Glomerular endothelial cell (primary cell): ENCODE data around the gene TMPRSS7. TPM values are rescaled to one million over a fixed set of nuclear protein-coding genes. Genes with fewer than 3 reads are reported as not detected.
"Not testable (repeated sequence)": the region's sequence is repeated elsewhere in the genome, so short reads cannot be mapped to it uniquely, and the experiment has no call there.

Source experiments
- DNase-seq: peaks from one replicate; pipeline ENCODE4 v3.0.0-alpha.2; 2011; ENCODE audit warnings: low read depth, low spot score; ENCODE audit errors: extremely low read depth
- total RNA-seq: library from RNA; depleted of rRNA; stranded (reverse); fragments of >200 nt; gene quantifications from 2 replicates; pipeline ENCODE4 v1.2.3, GENCODE V29; 2015

The TMPRSS7 gene
- total RNA-seq, 1 donor from 2014 or later: not detected

GRCh38 chr3:112056451-112056929, 22.0 kb downstream of the TMPRSS7 start:
- DNase-seq: no peak

DNA sequence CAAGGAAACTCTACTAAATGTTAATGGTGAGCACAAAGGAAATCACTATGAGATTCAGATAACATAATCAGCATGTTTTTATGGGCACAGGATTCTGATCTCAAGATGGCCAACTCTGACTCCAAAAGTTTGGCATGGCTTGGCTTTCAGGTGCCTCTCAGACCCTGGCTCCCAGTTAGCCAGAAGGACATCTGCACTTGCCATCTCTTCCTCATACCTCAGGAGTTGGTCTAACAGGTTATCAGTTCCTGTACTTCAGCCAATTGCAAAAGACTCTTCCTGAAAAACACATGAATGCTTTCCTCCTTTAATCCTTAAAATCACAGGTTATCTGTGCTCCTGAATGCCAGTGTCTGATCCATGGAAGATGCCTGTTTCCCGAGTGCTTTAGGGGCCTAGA, 25.0 kb downstream of the TMPRSS7 start:
- DNase-seq: no peak

DNA sequence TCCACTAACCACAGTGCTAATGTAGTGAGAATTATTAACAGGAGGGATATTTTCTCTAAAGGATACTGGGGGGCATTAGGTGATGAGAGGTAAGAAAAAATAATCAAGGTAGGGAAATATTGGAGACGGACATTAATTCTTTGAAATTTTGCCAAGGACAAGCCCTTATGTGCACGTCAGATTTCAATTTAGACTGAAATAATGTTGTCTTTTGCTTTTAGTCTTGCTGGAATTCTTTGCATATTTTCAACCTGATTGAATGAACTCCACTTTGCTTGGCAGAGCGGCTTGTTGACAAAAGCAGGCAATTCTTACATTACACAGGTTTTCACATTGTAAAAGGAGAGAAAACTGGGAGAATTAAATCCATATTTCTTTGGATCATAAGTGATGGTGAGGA, 26.6 kb downstream of the TMPRSS7 start:
- no peak for DNase-seq

GRCh38 chr3:112072387-112073060, 38.0 kb downstream of the TMPRSS7 start:
- not testable (repeated sequence) for DNase-seq

- DNase-seq: no peak
These were observed 39.5 kb downstream of the TMPRSS7 start for GRCh38 chr3:112074006-112074405.

DNA sequence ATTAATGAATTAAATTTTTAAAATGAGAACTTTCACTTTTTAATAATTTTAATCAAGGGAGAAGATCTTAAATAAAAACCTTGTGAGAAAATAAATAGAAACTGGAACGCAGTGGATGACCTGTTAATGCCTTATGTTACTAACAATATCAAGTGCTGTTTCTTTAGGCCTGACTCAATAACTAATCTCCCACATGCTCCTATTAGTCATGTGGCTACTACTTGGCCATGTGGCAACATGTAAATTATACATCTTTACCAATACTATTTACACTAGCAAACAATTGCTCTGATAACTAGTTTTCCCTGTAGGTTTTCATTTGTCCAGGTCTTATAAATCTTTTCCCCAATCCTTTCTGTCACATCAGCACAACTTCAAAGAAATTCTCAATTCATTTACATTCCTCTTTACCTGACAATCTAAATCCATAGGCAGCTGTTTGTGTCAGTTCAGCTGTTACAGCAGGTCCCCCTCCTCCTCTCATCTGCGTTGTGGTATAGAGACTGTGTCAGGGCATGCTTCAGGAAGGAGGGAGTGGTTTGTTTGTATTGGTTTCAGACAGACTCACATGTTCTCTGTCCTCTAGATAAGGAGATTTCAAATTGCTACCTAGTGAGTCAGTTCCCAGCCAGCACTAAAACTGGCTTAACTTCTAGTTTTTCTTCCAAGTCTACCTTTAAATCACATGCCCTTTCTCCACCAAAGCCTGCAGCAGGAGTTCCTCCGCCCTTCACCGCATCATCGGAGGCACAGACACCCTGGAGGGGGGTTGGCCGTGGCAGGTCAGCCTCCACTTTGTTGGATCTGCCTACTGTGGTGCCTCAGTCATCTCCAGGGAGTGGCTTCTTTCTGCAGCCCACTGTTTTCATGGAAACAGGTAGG, 40.3 kb downstream of the TMPRSS7 start:
- peak; percentile 67 for DNase-seq

DNA sequence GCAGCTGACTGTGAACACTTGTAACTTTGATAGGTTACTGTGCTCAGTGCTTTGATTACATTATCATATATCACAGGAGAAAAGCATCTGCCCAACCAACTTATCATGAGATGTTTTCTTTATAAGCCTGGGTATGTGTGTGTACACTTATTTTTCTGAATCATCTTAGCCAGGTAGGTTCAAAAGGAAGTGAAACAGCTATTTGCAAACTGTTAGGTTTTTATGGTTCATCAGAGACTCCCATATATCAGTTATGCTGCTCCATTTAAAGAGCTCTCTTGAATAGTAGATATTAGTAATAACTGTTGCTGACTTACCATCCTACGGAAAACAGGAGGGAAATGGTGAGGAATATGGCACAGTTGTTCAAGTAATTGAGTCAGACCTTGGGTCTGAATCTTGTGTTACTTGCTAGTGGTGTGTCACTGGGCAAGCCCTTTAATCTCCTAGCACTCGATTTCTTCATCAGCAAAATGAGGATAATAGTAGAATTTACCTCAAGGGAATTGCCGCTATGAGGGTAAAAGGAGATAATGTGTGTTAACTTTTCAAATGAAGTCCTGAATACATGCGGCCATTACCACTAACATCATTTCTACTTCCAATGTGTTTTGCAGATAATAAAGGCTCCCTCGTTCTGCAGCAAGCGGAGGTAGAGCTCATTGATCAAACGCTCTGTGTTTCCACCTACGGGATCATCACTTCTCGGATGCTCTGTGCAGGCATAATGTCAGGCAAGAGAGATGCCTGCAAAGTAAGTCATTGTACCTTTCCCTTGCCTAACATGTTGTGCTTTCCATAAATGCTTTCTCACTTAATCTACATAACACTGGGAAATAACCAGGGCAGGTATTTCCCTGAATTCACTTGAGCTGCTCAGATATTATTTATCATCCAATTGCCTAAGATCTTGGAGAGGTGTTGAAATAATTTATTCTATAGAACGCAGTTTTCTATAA, 43.9 kb downstream of the TMPRSS7 start:
- DNase-seq: no peak

GRCh38 chr3:112083239-112083638, 48.7 kb downstream of the TMPRSS7 start:
- DNase-seq: no peak

DNA sequence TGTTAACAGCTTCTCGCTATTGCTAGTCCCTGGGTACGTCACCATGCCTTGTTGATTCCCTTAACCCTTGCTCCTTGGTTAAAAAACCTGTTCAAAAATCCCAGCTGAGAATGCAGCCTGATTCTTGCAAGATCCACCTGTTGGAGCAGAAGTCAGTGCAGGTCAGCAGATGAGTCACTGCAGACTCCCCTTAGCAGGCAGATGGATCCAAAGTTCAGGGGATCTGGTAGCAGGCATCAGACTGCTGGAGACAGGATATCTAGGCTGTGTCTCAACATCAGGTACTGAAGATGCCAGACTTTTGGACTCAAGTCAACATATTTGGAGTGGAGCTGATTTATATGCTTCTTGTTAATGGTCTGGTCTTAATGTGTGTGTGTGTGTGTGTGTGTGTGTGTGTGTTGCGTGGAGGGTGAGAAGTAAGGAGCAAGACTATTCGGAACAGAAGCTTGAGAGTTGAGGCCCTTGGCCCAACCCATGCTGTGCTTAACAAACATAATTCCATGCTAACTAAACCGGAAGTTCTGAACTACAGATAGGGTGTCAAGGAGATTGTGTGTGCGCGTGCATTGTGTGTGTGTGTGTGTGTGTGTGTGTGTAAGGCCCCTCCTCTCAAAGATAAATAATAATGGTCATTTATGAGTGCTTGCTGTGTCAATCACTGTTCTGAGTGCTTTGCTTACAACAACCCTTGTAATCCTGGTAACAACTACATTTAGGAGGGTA, 50.6 kb downstream of the TMPRSS7 start:
- no peak for DNase-seq

- DNase-seq: no peak
These were observed 51.2 kb downstream of the TMPRSS7 start for GRCh38 chr3:112085735-112086075.

GRCh38 chr3:112086076-112086854, 51.7 kb downstream of the TMPRSS7 start, which contains the start of gene C3orf52:
C3orf52 (plus strand) TSS chr3:112086389; CDS start chr3:112086408, 19 bp downstream.
- DNase-seq: no peak

- DNase-seq: no peak
These were observed 52.5 kb downstream of the TMPRSS7 start for GRCh38 chr3:112086875-112087524.

GRCh38 chr3:112087746-112088145, 53.2 kb downstream of the TMPRSS7 start:
- no peak for DNase-seq

DNA sequence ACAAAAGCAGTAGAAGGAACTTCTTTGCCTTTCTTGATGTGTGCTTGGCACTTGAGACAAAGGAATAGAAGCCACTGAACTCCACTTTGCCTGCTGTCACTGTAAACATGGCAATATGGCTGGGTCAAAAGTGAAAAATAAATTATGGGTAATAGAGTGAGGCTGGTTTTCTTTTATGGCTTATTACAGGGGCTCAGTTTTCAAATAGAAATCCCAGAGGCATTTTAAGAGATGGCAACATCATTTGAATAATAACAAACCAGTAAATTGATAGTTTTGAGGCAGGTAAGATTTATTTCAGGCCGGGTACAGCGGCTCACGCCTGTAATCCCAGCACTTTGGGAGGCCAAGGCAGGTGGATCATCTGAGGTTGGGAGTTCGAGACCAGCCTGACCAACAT, 54.4 kb downstream of the TMPRSS7 start:
- no peak for DNase-seq

DNA sequence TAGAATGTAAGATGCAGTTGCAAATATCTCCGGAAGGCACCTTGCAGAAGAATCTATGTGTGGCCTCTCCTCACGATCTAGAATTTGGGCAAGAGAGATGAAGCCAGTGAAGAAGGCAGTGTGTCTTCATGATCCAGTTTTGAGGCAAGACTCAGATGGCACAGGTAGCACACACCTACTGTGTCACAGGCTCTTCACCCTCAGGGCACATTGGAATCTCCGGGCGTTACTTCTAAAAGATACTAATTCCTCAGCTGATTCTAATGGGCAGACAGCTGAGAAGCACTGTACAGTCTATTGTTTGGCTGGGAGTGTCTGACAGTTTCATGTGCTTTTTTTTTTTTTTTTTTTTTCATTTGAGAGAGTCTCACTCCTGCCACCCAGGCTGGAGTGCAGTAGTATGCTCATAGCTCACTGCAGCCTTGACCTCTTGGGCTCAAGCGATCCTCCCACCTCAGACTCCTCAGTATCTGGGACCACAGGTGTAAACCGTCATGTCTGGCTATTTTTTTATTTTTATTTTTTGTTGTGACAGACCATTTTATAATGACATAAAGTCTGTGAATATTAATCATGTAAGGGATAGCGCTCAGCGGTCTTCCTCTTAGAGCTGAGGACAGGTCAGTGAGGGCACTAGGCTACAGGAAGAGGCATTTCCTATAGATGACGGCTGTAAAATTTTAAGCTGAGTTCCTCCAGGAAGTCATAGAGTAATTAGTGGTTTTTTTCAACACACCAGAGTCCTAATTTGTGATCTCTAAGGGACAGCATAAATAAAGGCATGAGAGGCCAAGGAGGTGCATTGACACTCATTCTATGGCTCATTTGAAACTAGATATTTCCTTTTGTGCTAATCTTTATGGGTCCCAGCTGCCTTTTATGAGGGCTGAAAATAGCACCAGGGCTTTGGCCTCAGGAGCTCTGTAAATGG, 55.7 kb downstream of the TMPRSS7 start:
- DNase-seq: no peak

DNA sequence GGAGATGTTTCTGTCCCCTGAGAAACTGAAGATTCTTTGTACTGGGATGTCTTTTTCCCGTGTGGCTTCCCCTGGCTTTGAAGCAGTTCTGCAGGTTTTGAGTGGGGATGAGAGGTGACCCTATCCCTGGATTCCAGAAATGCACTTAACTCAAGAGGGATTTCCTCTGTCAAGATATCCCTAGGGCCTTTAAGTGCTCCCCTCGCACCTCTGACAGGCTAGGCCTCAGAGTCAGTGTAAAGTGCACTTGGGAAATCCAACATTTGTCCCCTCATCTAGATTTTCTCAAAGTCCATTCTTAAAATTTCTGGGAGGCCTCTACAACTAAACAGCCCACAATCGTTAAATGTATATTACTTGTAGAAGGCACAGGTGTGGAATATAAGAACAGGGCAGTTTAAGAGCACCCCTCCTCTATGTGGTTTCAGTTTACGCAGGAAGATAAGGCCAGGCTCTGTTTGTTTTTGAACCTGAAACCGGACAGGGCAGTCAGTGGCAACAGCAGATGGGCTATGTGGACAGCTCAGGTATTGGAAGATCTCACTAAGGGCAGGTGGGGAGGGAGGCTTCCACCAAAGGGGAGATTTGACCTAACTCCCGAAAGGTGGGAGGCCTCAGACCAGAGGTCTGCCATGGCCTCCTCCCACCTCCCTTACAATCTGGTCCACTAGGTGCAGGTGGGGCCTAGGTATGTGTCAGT, 56.5 kb downstream of the TMPRSS7 start:
- no peak for DNase-seq

DNA sequence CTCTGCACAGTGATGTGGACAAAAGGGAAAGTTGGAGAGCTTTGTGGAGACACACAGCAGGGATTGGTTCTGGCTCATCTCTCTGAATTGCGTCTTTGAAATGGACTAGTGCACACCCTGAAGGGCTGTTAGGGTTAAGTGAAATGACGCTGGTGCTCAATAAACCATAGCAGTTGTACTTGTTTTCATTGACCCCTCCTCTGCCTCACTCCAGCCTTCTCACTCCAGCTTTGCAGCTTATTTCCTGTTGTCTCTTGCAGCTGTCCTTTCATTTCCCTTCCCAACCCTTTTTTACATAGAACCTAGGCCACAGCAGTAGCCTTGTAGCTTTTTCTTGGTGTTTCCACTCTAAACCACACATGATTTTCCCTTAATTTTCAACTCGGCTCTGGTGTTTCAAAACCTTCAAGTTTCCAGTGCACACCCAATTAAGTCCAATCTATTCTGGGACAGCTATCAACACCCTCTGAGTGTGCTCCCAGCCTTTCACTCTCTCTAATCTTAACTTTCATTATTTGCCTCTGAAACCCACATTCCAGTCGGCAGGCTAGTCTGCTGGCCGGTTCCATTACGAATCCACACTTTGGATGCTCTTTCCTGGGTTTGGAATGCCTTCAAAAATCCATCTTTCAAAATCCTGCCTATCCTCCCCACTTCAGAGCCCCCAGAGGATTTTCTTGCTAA, 58.1 kb downstream of the TMPRSS7 start:
- DNase-seq: no peak
